GM19238 (cell line): ENCODE data around the gene CDH4.

Experiments used
- DNase-seq: peaks from one replicate; pipeline ENCODE4 v3.0.0; 2011; ENCODE audit warnings: low spot score; ENCODE audit not compliant: insufficient read length

CDH4 gene

GRCh38 chr20:61281286-61281795, 29.3 kb downstream of the CDH4 start:
- no peak for DNase-seq

- no peak for DNase-seq
Measured at GRCh38 chr20:61284752-61285151, 32.7 kb downstream of the CDH4 start.

GRCh38 chr20:61285152-61285645, 33.1 kb downstream of the CDH4 start:
- no peak for DNase-seq

- DNase-seq: no peak
Measured at GRCh38 chr20:61285691-61286090, 33.6 kb downstream of the CDH4 start.

GRCh38 chr20:61287583-61288275, 35.7 kb downstream of the CDH4 start:
- no peak for DNase-seq

- DNase-seq: no peak
Measured at GRCh38 chr20:61288331-61288784, 36.3 kb downstream of the CDH4 start.

GRCh38 chr20:61289166-61289565, 37.1 kb downstream of the CDH4 start:
- no peak for DNase-seq

- DNase-seq: no peak
Measured at GRCh38 chr20:61290721-61291120, 38.7 kb downstream of the CDH4 start.

GRCh38 chr20:61291166-61291829, 39.2 kb downstream of the CDH4 start:
- DNase-seq: no peak

- no peak for DNase-seq
Measured at GRCh38 chr20:61292391-61292790, 40.3 kb downstream of the CDH4 start.

GRCh38 chr20:61292821-61293612, 41.0 kb downstream of the CDH4 start:
- no peak for DNase-seq

GRCh38 chr20:61293951-61294350, 41.9 kb downstream of the CDH4 start:
- DNase-seq: no peak

- no peak for DNase-seq
Measured at GRCh38 chr20:61295249-61295648, 43.2 kb downstream of the CDH4 start.

GRCh38 chr20:61295682-61296628, 43.9 kb downstream of the CDH4 start:
- DNase-seq: no peak

- DNase-seq: no peak
Measured at GRCh38 chr20:61296629-61297019, 44.6 kb downstream of the CDH4 start.

- no peak for DNase-seq
Measured at GRCh38 chr20:61297491-61297890, 45.4 kb downstream of the CDH4 start.

- no peak for DNase-seq
Measured at GRCh38 chr20:61297986-61298385, 45.9 kb downstream of the CDH4 start.

GRCh38 chr20:61298661-61299060, 46.6 kb downstream of the CDH4 start:
- no peak for DNase-seq

GRCh38 chr20:61299104-61299503, 47.0 kb downstream of the CDH4 start:
- no peak for DNase-seq

- no peak for DNase-seq
Measured at GRCh38 chr20:61299618-61300017, 47.6 kb downstream of the CDH4 start.

- no peak for DNase-seq
Measured at GRCh38 chr20:61300293-61300692, 48.2 kb downstream of the CDH4 start.
